ENCODE data around the gene CD302.

Gene CD302

DNA sequence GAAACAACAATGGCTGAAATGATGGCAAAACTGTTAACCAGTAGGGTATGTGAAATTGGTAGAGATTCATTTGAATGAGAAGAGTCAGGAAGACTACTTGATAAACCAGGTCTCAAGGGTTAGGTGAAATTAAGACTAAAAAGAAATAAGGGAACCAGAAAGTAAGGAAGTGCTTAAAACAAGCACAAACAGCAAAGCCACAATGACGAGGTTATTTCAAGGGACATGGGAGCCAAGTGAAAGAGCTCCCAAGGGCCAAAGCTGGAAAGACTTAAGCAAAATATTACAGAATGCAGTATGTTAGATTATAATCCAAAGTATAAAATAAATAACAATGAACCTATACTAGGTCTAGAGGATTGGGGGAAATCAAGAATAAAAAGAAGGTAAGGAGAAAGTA lies 19.3 kb upstream of the CD302 start:
- no peak overlapping the region for H3K27ac ChIP-seq (ENCODE audit: low read length)
- H3K27me3 ChIP-seq (ENCODE audit: control insufficient read depth, insufficient read depth, low read length): no peaks in the 10 kb centered on the region
- no peak overlapping the region for H3K4me3 ChIP-seq (ENCODE audit: low read length)
- H3K9me3 ChIP-seq (ENCODE audit: control insufficient read depth, insufficient read depth, low read length): no peaks in the 10 kb centered on the region
- no peaks in the 10 kb centered on the region for H3K36me3 ChIP-seq (ENCODE audit: control insufficient read depth, insufficient read depth, low read length)
- H3K4me1 ChIP-seq (ENCODE audit: control insufficient read depth, insufficient read depth, low read length): no peaks in the 10 kb centered on the region
- DNase-seq (ENCODE audit: low read depth, low spot score): no peak
- no CpG with 5 or more reads among the region's 1 CpG for WGBS (ENCODE audit: insufficient coverage, insufficient read length)

DNA sequence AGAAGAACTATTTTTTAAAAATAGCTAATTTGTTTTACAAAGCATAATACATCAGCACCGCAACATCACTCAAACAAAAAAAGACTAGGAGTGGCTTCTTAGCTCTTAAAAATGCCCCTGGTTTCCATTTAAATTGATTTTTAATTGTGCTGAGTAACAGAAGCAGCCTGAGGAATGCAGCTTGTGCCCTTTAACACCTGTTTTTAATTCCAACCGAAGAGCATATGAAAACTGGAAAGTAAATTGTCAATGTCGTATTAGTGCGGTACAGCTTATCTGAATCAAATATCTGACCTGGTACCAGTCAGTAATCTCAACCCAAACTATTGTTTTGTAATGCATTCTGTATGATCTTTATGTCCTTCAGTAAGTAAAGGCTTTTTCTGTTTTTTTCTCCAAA lies 13.2 kb upstream of the CD302 start:
- no CpG with 5 or more reads among the region's 4 CpGs for WGBS (ENCODE audit: insufficient coverage, insufficient read length)
- no peaks in the 10 kb centered on the region for H3K36me3 ChIP-seq (ENCODE audit: control insufficient read depth, insufficient read depth, low read length)
- DNase-seq (ENCODE audit: low read depth, low spot score): no peak

DNA sequence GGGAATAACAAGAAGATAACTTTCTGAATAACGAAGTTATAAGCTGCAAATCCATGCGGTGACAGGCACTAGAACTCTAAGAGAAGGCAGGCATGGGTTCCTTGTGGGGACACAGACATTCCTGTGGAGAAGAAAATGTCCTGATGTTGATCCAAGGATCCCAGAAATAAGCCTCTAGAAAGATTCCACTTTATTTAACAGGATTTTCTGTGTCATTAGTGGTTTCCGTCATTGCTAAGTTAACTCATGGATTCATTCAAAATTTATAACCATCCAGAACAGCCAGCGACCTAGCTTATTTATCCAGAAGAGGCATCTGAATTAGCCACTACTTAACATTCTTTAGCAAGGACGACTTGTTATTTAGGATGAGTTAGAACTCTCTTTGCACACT lies 10.0 kb upstream of the CD302 start:
- no peak for DNase-seq (ENCODE audit: low read depth, low spot score)
- Histone ChIP-seq H3K27me3 (ENCODE audit: control insufficient read depth, insufficient read depth, low read length) (no peaks in the 10 kb centered on the region), H3K9me3 (ENCODE audit: control insufficient read depth, insufficient read depth, low read length) (no peaks in the 10 kb centered on the region), H3K27ac (ENCODE audit: low read length) (no peak overlapping the region), H3K36me3 (ENCODE audit: control insufficient read depth, insufficient read depth, low read length) (no peaks in the 10 kb centered on the region), H3K4me1 (ENCODE audit: control insufficient read depth, insufficient read depth, low read length) (no peaks in the 10 kb centered on the region), H3K4me3 (ENCODE audit: low read length) (no peak overlapping the region)
- no CpG with 5 or more reads among the region's 5 CpGs for WGBS (ENCODE audit: insufficient coverage, insufficient read length)

More for the DNA sequence above, 13.2 kb upstream of the CD302 start:
- H3K27ac ChIP-seq (ENCODE audit: low read length): no peak overlapping the region
- H3K27me3 ChIP-seq (ENCODE audit: control insufficient read depth, insufficient read depth, low read length): no peaks in the 10 kb centered on the region
- no peak overlapping the region for H3K4me3 ChIP-seq (ENCODE audit: low read length)
- no peaks in the 10 kb centered on the region for H3K4me1 ChIP-seq (ENCODE audit: control insufficient read depth, insufficient read depth, low read length)
- H3K9me3 ChIP-seq (ENCODE audit: control insufficient read depth, insufficient read depth, low read length): no peaks in the 10 kb centered on the region

DNA sequence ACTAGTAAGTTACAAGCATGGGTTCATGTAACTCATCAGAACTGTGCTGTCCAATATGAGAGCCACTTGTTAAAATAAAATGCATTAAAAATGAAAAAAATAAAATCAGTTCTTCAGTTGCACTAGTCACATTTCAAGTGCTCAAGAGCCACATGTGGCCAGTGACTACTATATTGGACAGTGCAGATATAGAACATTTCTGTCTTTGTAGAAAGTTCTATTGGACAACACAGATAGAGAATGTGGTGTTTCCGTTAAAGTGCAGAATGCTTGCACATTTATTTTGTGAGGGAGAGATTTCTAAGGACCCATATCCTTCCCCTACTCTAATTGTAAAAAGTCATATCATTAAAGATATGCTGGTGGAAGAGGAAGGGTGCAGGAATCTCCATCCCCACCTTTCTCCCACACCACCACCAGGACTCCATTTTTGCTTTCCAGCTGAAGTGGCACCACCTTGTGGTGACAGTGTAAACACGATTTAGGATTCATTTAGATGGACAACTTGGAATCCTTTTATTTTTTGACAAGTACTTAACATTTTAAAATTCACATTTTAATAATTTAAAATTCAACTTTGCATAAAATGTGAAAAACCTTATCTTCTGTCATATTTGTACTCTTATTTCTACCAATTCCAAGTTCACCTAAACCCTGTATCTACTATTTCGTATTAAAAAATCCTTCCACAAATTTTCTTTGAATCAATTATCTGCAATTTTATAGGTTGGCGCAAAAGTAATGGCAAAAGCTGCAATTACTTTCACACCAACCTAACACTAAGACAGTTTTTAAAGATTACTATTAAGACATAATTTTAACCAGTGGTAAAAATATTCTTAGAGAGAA lies 9.4 kb upstream of the CD302 start:
- no peak for DNase-seq (ENCODE audit: low read depth, low spot score)
- Histone ChIP-seq H3K4me1 (ENCODE audit: control insufficient read depth, insufficient read depth, low read length) (no peaks in the 10 kb centered on the region), H3K9me3 (ENCODE audit: control insufficient read depth, insufficient read depth, low read length) (no peaks in the 10 kb centered on the region), H3K27ac (ENCODE audit: low read length) (no peak overlapping the region), H3K27me3 (ENCODE audit: control insufficient read depth, insufficient read depth, low read length) (no peaks in the 10 kb centered on the region), H3K4me3 (ENCODE audit: low read length) (no peak overlapping the region), H3K36me3 (ENCODE audit: control insufficient read depth, insufficient read depth, low read length) (no peaks in the 10 kb centered on the region)
- 100% methylated on average over 2 of the region's 4 CpGs for WGBS (ENCODE audit: insufficient coverage, insufficient read length)

DNA sequence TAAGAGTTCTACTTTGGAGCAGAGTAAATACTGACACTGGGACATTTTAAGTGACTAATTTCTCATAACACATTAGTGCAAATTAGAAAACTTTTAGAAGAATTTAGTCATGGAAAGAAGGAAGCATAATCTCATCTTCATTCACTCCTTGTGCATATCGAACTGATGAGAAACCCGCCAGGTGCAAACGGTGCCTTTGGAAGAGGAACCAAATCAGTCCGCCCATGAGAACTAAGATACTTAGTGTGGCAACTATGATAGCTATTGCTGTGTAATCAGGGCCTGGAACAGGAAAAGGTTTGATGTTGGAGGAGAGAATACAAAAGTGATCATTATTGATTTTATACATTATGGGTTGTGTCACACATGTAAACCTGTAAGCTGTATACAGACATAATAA lies 6.9 kb upstream of the CD302 start:
- H3K27ac ChIP-seq (ENCODE audit: low read length): no peak overlapping the region
- no peak for DNase-seq (ENCODE audit: low read depth, low spot score)

DNA sequence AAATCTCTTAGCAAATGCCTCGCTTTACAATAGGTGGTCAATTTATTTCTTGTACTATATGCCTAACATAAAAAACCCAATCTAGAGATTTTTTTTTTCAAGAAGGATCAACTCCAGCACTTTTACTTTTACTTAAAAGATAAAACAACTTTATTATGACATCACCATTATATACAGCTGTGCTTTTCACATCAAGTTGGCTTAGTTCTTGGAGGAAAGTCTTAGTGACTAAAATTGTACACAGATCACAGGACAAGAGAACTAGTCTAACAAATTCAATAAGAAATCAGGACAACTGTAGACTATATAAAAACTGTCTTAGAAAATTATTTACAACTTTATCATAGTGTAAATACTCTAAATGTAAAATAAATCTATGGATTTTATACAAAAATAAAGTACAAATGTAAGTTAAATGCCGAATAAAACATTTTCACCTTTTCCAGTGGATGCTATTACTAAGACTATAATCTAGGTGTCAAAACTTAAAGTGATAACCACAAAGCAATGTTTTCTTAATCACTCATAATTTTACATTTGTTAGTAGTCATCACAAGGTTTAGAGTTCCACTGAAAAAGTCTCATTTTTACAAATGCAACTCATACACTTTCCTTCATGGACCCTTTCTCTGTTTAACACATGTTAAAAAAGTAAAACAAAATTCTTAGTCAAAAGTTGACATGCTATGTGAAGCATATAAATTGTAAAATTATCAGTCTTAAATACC lies 5.4 kb upstream of the CD302 start:
- WGBS (ENCODE audit: insufficient coverage, insufficient read length): no CpG with 5 or more reads among the region's 2 CpGs
- Histone ChIP-seq H3K36me3 (ENCODE audit: control insufficient read depth, insufficient read depth, low read length) (no peaks in the 10 kb centered on the region), H3K4me3 (ENCODE audit: low read length) (no peak overlapping the region), H3K27me3 (ENCODE audit: control insufficient read depth, insufficient read depth, low read length) (peaks cover under 1% of the 10 kb centered on the region; the same call in 1 of the 2 replicates), H3K4me1 (ENCODE audit: control insufficient read depth, insufficient read depth, low read length) (no peaks in the 10 kb centered on the region), H3K9me3 (ENCODE audit: control insufficient read depth, insufficient read depth, low read length) (no peaks in the 10 kb centered on the region), H3K27ac (ENCODE audit: low read length) (no peak overlapping the region)
- no peak for DNase-seq (ENCODE audit: low read depth, low spot score)

More for the DNA sequence above, 6.9 kb upstream of the CD302 start:
- Histone ChIP-seq H3K4me1 (ENCODE audit: control insufficient read depth, insufficient read depth, low read length) (no peaks in the 10 kb centered on the region), H3K9me3 (ENCODE audit: control insufficient read depth, insufficient read depth, low read length) (no peaks in the 10 kb centered on the region), H3K4me3 (ENCODE audit: low read length) (no peak overlapping the region), H3K27me3 (ENCODE audit: control insufficient read depth, insufficient read depth, low read length) (no peaks in the 10 kb centered on the region), H3K36me3 (ENCODE audit: control insufficient read depth, insufficient read depth, low read length) (no peaks in the 10 kb centered on the region)
- no CpG with 5 or more reads among the region's 4 CpGs for WGBS (ENCODE audit: insufficient coverage, insufficient read length)

DNA sequence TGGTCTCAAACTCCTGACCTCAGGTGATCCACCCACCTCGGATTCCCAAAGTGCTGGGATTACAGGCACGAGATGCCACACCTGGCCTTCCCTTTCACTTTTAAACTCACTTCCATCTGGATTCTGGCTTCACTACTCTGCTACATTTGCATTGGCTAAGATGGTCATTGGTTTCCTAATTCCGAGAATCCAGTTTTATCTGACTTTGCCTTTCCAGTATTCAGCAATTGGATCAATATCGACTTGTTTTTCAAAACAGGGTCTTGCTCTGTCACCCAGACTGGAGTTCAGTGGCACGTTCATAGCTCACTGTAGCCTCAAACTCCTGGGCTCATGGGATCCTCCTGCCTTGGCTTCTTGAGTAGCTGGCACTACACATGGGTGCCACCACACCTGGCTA lies 4.7 kb upstream of the CD302 start:
- Histone ChIP-seq H3K4me3 (ENCODE audit: low read length) (no peak overlapping the region), H3K4me1 (ENCODE audit: control insufficient read depth, insufficient read depth, low read length) (no peaks in the 10 kb centered on the region), H3K9me3 (ENCODE audit: control insufficient read depth, insufficient read depth, low read length) (no peaks in the 10 kb centered on the region), H3K36me3 (ENCODE audit: control insufficient read depth, insufficient read depth, low read length) (no peaks in the 10 kb centered on the region), H3K27me3 (ENCODE audit: control insufficient read depth, insufficient read depth, low read length) (peaks cover 5% of the 10 kb centered on the region), H3K27ac (ENCODE audit: low read length) (no peak overlapping the region)
- no peak for DNase-seq (ENCODE audit: low read depth, low spot score)
- no CpG with 5 or more reads among the region's 5 CpGs for WGBS (ENCODE audit: insufficient coverage, insufficient read length)

DNA sequence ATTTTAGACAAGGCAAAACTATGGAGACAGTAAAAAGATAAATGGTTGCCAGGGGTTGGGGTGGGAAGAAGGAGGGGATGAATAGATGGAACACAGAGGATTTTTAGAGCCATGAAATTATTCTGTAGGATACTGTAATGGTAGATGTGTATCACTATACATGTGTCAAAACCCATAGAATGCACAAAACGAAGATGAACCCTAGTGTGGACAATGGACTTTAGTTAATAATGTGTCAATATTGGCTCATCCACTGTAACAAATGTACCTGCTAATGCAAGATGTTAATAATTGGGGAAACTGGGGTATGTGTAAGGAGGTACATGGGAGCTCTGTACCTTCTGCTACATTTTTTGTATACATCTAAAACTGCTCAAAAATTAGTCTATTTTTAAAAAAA lies 1.8 kb upstream of the CD302 start:
- DNase-seq (ENCODE audit: low read depth, low spot score): no peak
- no CpG with 5 or more reads among the region's 1 CpG for WGBS (ENCODE audit: insufficient coverage, insufficient read length)
- H3K36me3 ChIP-seq (ENCODE audit: control insufficient read depth, insufficient read depth, low read length): no peaks in the 10 kb centered on the region
- peaks cover 2% of the 10 kb centered on the region; the same call in 1 of the 2 replicates for H3K4me1 ChIP-seq (ENCODE audit: control insufficient read depth, insufficient read depth, low read length)
- no peaks in the 10 kb centered on the region for H3K9me3 ChIP-seq (ENCODE audit: control insufficient read depth, insufficient read depth, low read length)
- peaks cover 11% of the 10 kb centered on the region for H3K27me3 ChIP-seq (ENCODE audit: control insufficient read depth, insufficient read depth, low read length)
- no peak overlapping the region for H3K4me3 ChIP-seq (ENCODE audit: low read length)
- no peak overlapping the region for H3K27ac ChIP-seq (ENCODE audit: low read length)

DNA sequence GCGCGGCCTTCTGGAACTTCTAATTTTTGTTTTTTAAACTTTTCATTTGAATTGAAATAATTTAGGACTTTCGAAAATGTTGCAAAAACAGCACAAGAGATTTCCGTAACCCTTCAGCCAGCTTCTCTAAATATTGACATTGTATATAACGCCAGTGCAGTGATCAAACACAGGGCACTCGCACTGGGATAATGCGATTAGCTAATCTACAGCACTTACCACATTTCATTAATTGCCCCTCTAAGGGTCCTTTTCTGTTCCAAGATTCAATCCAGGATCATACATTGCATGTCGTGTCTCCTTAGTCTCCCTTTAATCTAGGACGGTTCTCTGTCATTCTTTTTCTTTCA lies 343 bp upstream of the CD302 start:
- no peak overlapping the region for H3K27ac ChIP-seq (ENCODE audit: low read length)
- H3K9me3 ChIP-seq (ENCODE audit: control insufficient read depth, insufficient read depth, low read length): no peaks in the 10 kb centered on the region
- peaks cover 2% of the 10 kb centered on the region; the same call in 1 of the 2 replicates for H3K4me1 ChIP-seq (ENCODE audit: control insufficient read depth, insufficient read depth, low read length)
- no peak for DNase-seq (ENCODE audit: low read depth, low spot score)
- no peaks in the 10 kb centered on the region for H3K36me3 ChIP-seq (ENCODE audit: control insufficient read depth, insufficient read depth, low read length)
- H3K4me3 ChIP-seq (ENCODE audit: low read length): peak overlapping the region; percentile 84; the same call in 1 of the 2 replicates
- no CpG with 5 or more reads among the region's 9 CpGs for WGBS (ENCODE audit: insufficient coverage, insufficient read length)
- peaks cover 11% of the 10 kb centered on the region for H3K27me3 ChIP-seq (ENCODE audit: control insufficient read depth, insufficient read depth, low read length)

DNA sequence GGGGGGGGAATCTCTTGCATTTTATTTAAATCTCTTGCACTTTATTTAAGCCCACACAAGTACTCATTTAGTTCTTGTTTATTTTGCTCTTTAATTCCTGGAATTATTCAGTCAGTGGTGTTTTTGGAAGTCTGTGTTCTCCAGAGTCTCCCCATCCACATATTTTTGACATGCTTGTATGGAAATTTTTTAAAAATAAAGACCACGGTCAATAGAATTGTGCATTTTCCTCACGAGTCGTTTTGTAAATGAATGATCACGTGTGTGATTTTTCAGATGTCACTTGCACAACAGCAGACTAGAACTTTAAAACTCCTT lies 824 bp downstream of the CD302 start:
- Histone ChIP-seq H3K36me3 (ENCODE audit: control insufficient read depth, insufficient read depth, low read length) (no peaks in the 10 kb centered on the region), H3K9me3 (ENCODE audit: control insufficient read depth, insufficient read depth, low read length) (no peaks in the 10 kb centered on the region), H3K4me3 (ENCODE audit: low read length) (peak overlapping the region; percentile 84; the same call in 1 of the 2 replicates), H3K4me1 (ENCODE audit: control insufficient read depth, insufficient read depth, low read length) (peaks cover 2% of the 10 kb centered on the region; the same call in 1 of the 2 replicates), H3K27ac (ENCODE audit: low read length) (no peak overlapping the region), H3K27me3 (ENCODE audit: control insufficient read depth, insufficient read depth, low read length) (peaks cover 11% of the 10 kb centered on the region)
- WGBS (ENCODE audit: insufficient coverage, insufficient read length): no CpG with 5 or more reads among the region's 4 CpGs
- DNase-seq (ENCODE audit: low read depth, low spot score): no peak

All from iPS DF 6.9 (cell line).